ES-I3 (cell line): ENCODE results near the gene MINDY4B.

Experiments used
- H3K36me3 ChIP-seq: 2 replicates; pipeline ENCODE4 v1.6.1; 2013; ENCODE audit warnings: mild to moderate bottlenecking, low read length, control low read depth, moderate library complexity; ENCODE audit not compliant: insufficient read depth
- H3K4me1 ChIP-seq: 2 replicates; pipeline ENCODE4 v1.6.1; 2013; ENCODE audit warnings: mild to moderate bottlenecking, control low read depth, low read length; ENCODE audit not compliant: insufficient read depth
- H3K9ac ChIP-seq: 2 replicates; pipeline ENCODE4 v1.6.1; 2013; ENCODE audit warnings: low read depth, mild to moderate bottlenecking, low read length, moderate library complexity
- H3K9me3 ChIP-seq: 2 replicates; pipeline ENCODE4 v1.6.1; 2013; ENCODE audit warnings: mild to moderate bottlenecking, low read length, moderate library complexity; ENCODE audit not compliant: control insufficient read depth, insufficient read depth

MINDY4B gene

DNA sequence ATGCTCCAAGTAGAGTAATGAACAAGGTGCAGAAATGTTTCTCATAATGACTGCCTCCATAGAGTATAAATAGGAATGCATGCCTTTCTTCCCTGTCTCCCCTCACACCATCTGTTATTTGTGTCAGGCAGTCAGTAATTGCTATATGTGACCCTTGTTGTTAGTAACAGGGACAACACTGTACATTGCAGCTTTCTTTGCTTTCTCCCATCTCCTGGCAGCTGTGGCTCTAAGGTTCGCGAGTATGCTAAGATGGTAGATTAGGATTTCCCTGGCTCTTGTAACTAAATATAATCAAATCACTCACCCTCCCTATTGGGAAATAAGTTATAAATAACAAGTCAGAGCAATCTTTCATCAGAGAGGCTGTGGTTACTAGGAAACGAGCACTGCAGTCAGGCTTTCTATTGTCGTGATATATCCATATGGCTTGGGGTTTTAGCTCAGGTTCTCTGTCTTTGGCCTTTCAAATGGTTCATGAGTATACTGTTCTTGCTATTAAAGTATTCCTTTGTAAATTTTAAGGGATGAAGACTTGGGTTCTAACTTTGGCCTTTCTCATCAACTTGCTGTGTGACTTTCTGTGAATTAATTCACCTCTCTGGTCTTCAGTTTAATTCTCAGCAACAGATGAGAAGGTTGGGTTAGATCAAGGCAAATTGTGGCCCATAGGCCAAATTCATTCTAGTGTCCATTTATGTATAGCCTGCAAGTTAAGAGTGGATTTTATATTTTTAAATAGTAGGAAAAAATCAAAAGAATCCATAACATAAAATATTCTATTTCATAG lies 8.1 kb upstream of the MINDY4B start:
- H3K4me1 ChIP-seq = peaks cover 7% of the 10 kb centered on the region
- H3K9me3 ChIP-seq = no peaks in the 10 kb centered on the region
- H3K36me3 ChIP-seq = no peaks in the 10 kb centered on the region
- no peak overlapping the region for H3K9ac ChIP-seq

DNA sequence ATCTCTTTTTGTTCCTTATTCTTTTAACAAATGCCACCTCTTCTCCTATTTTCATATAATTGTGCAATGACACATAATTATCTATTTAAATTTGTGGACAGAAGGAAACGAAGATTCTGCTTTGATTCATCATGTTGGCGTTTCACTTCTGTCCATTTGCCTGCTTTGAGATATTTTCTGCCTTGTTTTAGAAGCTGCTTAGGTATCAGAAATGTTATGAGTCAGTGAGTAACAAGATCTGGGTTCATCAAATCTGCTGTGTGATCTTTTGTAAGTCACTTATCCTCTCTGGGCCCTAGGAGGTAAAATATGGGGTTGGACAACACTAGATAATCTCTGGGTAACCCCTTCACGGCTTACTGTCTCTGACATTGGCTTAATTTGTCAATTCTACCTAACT lies 7.3 kb upstream of the MINDY4B start:
- Histone ChIP-seq H3K9me3 (no peaks in the 10 kb centered on the region), H3K4me1 (peaks cover 3% of the 10 kb centered on the region; the same call in 1 of the 2 replicates), H3K9ac (no peak overlapping the region), H3K36me3 (no peaks in the 10 kb centered on the region)

DNA sequence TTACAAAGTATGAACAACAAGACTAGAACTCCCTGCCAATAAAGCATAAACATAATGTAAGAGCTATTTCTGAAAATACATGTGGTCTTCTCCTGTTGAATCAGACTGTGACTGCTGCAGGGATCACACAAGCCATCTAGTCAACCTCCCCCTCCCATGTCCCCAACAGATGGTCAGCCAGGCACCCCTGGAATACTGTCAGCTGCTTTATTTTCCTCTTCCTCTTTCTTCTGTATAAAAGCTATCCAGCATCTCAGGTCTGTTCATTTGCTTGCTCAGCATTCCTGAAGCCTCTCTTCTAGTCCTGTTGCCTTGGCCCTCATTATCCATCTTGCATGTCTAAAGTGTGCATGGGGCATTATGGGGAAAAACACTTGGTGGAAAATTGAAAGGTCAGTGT lies 6.5 kb upstream of the MINDY4B start:
- no peaks in the 10 kb centered on the region for H3K4me1 ChIP-seq
- H3K9me3 ChIP-seq = no peaks in the 10 kb centered on the region
- H3K36me3 ChIP-seq = no peaks in the 10 kb centered on the region
- H3K9ac ChIP-seq = no peak overlapping the region

DNA sequence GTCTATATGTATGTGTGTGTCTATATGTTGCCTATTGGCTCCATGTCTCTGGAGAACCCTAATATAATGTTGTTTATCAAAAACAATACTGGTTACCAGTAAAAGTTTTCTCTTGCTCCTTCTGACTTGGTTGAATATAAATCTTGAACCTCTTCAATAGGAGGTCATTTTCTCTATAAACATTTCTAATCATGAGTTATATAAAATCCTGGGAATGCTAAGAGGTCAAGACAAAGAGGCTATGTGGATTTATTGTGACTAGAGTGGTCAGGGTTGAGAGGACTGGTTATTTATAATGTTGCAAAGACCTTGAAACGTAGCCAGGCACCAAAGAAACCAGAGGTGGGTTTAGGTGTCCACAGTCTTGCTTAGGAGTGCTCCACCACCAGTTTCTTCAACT lies 1.2 kb upstream of the MINDY4B start:
- no peaks in the 10 kb centered on the region for H3K9me3 ChIP-seq
- no peaks in the 10 kb centered on the region for H3K36me3 ChIP-seq
- no peaks in the 10 kb centered on the region for H3K4me1 ChIP-seq
- H3K9ac ChIP-seq = no peak overlapping the region

DNA sequence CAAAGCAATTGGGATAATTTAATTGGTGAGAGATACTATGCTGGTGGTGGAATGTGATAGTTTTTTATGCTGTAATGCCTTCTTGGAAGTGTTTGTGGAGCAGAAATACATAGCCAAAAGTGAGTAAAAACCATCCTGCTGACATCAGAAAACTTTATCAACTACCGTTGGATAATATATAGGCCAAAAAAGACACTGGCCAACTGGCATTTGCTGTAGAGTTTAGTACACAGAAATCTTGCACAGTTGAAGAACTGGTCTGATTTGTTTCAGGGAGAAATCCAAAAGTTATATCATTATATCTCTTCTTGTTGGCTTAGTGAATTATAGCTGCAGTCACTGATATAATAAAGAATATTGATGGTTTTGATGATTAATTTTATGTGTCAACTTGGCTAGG lies 507 bp upstream of the MINDY4B start:
- Histone ChIP-seq H3K9me3 (no peaks in the 10 kb centered on the region), H3K9ac (no peak overlapping the region), H3K4me1 (no peaks in the 10 kb centered on the region), H3K36me3 (no peaks in the 10 kb centered on the region)

DNA sequence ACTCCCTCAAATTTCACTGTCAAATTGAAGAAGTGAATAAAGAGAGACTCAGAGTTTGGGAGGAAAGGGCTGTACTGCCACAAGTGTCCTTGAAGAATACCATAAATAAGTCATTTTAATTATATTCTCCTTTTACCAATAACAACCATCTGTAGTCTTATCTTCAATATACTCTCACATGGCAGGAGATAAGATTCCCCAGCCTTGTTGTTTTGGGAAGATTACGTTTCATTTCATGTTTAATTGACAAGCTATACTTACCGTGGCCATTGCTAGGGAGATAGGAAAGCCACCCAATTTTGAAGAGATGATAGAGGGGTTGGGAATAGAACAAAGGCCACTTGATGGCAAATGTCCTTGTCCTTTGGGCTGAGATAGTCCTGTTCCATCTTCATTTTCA lies 2.3 kb downstream of the MINDY4B start:
- peaks cover 3% of the 10 kb centered on the region; the same call in 1 of the 2 replicates for H3K4me1 ChIP-seq
- H3K36me3 ChIP-seq = no peaks in the 10 kb centered on the region
- no peaks in the 10 kb centered on the region for H3K9me3 ChIP-seq
- no peak overlapping the region for H3K9ac ChIP-seq

DNA sequence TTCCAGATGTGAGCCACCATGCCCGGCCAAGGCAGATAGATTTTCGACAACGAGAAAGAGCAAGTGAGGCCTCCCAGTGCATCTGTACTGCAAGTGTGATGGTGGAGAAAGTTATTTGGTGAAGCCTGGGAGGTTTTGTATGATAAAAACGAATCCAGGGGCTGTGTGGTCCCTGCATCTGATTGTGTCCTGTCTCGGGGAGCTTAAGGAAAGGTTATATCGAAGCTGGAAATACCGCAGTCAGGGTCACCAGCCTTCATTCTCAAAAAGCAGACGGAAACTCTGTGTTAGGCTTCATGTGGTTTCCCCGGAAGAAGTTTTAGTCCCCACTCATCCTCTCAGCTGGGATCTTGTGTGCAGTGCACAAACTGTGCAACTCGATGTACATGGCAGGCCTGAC lies 3.4 kb downstream of the MINDY4B start:
- H3K9ac ChIP-seq = no peak overlapping the region
- no peaks in the 10 kb centered on the region for H3K36me3 ChIP-seq
- H3K9me3 ChIP-seq = no peaks in the 10 kb centered on the region
- peaks cover 3% of the 10 kb centered on the region; the same call in 1 of the 2 replicates for H3K4me1 ChIP-seq

DNA sequence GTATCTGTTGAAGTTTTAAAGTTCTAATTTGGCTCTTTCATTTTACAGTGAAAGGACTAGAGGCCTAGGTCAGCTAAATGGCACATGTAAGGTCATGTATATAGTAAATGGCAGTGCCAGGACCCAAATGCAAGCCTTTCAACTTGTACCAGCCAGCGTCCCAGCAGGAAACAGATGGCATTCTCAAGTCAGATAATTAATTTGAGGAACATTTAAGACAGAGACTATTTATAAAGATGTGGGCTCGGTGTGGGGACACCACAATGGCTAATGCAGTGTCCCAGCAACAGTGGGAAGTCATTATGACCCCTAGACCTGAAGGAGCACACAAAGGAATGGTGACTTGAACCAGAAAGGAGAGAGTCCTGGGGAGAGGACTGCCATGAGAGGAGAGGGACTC lies 6.1 kb downstream of the MINDY4B start:
- Histone ChIP-seq H3K9me3 (no peaks in the 10 kb centered on the region), H3K9ac (no peak overlapping the region), H3K4me1 (peaks cover 3% of the 10 kb centered on the region; the same call in 1 of the 2 replicates), H3K36me3 (no peaks in the 10 kb centered on the region)

DNA sequence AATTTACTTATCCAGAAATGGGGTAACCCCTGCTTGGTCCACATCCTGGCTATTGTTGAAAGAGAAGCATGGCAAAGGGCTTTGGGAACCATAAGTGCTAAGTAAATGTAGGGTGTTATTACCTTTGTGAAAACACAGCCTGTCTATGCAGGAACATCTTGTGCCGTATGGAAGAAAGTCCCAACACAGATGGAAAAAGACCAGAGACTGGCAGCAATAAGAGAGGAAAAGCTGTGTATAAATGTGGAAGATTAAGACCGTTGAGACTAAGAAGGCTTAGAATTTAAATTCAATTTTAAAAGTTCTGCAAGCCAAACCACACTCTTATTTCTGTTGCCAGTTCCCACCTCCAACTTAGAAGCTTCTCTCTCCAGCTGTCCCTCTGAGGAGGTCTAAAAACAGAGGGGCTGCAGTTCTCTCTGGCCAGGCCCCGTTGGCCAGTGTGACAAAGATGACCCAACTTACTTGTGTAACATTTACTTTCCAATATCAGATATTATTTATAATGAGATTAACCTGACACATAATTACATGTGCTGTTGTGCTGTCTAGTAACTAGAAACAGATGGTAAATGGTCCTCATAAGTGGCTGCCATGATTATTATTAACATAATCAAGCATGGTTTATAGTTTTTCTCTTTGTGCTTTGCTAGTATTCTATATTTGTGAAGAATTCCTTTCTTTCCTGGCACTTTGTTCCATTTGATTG lies 7.0 kb downstream of the MINDY4B start:
- no peaks in the 10 kb centered on the region for H3K36me3 ChIP-seq
- no peak overlapping the region for H3K9ac ChIP-seq
- peaks cover 3% of the 10 kb centered on the region; the same call in 1 of the 2 replicates for H3K4me1 ChIP-seq
- no peaks in the 10 kb centered on the region for H3K9me3 ChIP-seq

DNA sequence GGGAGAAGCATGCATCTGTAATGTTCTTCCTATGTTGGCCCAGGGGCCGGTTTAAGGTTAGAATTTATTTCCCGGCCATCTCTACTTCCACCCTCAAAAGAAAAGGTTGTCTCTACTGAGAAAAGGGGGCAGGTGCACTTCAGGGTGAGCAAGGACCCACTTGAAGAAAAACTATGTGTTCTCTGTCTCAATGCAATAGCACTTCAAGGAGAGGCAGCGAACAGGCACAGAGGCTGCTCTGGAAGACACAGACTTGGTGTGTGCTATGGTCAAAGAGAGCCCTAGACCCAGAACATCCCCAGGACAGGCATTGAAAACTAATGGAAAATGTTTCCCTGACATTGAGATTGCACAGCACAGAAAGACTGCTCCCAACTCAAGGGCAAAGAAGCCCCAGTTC lies 7.6 kb downstream of the MINDY4B start:
- H3K9ac ChIP-seq = no peak overlapping the region
- peaks cover 3% of the 10 kb centered on the region; the same call in 1 of the 2 replicates for H3K4me1 ChIP-seq
- H3K9me3 ChIP-seq = no peaks in the 10 kb centered on the region
- no peaks in the 10 kb centered on the region for H3K36me3 ChIP-seq

DNA sequence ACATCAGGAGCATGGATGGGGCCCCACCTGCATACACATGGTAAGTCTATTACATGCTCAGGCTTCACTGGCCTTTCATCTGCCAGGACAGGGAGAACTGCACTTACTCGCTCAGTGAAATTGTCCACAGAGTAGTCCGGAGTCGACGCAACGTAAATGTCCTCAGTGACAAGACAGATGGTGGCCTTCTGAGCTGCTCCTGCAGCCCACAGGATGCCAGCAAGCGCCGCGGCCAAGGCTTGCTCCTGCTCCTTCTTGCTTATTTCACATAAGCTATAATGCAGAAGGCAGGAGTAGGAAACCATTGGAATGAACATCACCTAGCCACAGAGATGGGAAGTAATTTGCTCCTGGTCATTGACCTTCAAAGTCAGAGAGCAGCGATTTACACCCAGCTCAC lies 14.4 kb downstream of the MINDY4B start:
- Histone ChIP-seq H3K4me1 (no peaks in the 10 kb centered on the region), H3K9ac (no peak overlapping the region), H3K9me3 (no peaks in the 10 kb centered on the region), H3K36me3 (no peaks in the 10 kb centered on the region)

DNA sequence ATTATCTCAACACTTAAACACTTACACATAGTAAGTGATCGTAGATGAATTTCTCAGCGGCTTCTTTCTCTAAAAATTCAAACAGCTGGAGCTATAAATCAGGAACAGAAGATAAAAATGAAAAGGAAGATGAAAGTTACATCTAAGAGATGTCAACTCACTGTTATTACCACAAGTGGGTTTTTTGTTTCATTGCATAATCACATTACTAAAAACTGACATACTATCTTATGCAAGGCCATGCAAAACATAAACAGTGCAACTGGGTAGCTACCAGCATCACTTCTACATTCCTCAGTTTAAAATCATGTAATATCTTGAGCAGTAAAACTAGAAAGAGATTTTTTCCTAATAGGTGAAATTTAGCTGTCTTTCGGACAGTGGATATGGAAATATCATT lies 14.9 kb downstream of the MINDY4B start:
- Histone ChIP-seq H3K9ac (no peak overlapping the region), H3K9me3 (no peaks in the 10 kb centered on the region), H3K4me1 (no peaks in the 10 kb centered on the region), H3K36me3 (no peaks in the 10 kb centered on the region)

DNA sequence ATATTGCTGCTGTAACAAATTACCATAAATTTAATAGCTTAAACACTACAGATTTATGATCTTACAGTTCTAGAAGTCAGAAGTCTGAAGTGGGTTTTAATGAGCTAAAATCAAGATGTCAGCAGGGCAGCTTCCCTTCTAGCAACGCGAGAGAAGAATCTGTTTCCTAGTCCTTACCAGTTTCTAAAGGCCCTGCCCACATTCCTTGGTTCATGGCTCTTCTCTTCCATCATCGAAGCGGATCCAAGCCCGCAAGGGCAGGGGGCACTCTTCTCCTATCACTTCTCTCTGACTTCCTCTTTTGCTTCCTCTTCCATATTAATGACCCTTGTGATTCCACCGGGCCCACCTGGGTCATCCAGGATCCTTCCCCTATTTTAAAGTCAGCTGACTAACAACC lies 16.1 kb downstream of the MINDY4B start:
- no peaks in the 10 kb centered on the region for H3K36me3 ChIP-seq
- H3K9ac ChIP-seq = no peak overlapping the region
- H3K4me1 ChIP-seq = no peaks in the 10 kb centered on the region
- no peaks in the 10 kb centered on the region for H3K9me3 ChIP-seq

DNA sequence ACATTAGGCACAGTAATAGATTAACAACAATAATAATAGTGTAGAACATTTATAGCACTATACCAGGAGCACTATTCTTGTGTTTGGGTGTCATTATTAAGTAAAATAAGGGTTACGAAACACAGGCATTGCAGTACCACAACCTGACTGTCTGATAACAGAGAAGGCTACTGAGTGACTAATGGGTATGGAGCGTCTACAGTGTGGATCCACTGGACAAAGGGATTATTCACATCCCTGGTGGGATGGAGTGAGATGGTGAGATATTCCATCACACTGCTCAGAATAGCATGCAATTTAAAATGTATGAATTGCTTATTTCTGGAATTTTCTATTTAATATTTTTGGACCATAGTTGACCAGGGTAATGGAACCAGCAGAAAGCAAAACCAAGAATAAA lies 18.2 kb downstream of the MINDY4B start:
- H3K4me1 ChIP-seq = peaks cover 3% of the 10 kb centered on the region; the same call in 1 of the 2 replicates
- H3K9me3 ChIP-seq = no peaks in the 10 kb centered on the region
- no peaks in the 10 kb centered on the region for H3K36me3 ChIP-seq
- no peak overlapping the region for H3K9ac ChIP-seq

DNA sequence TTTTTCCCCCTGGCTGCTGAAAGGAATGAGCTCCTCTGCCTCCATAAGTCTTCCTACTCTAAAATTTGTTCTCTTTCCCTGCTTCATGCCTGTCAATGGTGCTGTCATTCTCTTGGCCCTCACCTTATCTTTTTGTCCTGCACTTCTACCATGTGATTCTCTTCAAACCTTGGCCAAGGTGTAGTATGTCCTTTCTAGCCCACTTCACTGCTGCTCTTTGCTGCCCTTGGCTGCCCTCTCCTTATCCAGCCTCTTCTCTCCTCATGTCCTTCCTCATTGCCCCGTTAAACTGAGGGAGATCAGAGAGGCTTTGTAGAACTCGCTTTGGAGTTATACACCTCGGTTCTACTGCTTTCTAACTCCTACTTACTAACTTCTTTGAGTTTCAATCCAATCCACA lies 19.7 kb downstream of the MINDY4B start:
- no peak overlapping the region for H3K9ac ChIP-seq
- H3K9me3 ChIP-seq = no peaks in the 10 kb centered on the region
- no peaks in the 10 kb centered on the region for H3K36me3 ChIP-seq
- H3K4me1 ChIP-seq = peaks cover 3% of the 10 kb centered on the region; the same call in 1 of the 2 replicates
